Measurements from ENCODE around the gene MORC2. TPM values are rescaled to one million over a fixed set of nuclear protein-coding genes. Genes with fewer than 3 reads are reported as not detected.

The MORC2 gene
- total and polyA plus RNA-seq, 10 of the 15 experiments (the other 5 are each of a cell fraction or from before 2014, with no cell fraction given) = 1.7 to 16.3 (median 9.0) TPM

DNA sequence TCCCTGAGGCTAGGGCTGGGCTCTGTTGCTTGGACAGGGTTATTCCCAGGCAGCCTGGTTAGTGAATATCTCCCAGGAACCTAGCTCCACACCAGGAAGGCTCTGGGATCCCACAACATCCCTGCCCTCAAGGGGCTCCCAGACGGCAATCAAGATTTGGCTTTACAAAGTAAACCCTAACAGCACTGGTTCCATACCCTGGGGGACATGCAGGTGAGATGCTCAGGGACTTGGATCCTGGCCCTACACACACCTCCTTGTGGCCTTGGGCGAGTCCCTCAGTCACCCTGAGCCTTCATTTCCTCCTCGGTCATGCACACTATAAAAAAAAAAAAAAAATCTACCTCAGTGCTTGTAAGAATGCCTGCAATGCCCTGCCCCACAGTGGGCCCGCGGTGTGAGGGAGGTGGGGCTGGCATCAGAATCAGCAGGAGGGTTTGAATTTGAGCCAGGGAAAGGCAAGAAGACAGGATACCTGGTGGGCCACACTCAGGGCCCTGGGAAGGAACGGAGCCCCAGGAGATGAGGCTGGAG lies 86.3 kb downstream of the MORC2 start (continued):
- TF ChIP-seq, protein P1, sequence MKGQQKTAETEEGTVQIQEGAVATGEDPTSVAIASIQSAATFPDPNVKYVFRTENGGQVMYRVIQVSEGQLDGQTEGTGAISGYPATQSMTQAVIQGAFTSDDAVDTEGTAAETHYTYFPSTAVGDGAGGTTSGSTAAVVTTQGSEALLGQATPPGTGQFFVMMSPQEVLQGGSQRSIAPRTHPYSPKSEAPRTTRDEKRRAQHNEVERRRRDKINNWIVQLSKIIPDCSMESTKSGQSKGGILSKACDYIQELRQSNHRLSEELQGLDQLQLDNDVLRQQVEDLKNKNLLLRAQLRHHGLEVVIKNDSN (IDR thresholded peaks at IDR 0.05; ENCODE audit: borderline replicate concordance, extremely low read length, insufficient read depth, low read depth, low read length) = no peak
- TF ChIP-seq EP300 (IDR thresholded peaks at IDR 0.05; ENCODE audit: borderline replicate concordance in 1 of 2, control insufficient read depth in 1 of 2, low read depth in 2 of 2, low read length in 2 of 2) = no peak
- TF ChIP-seq RCOR1 (conservative IDR thresholded peaks at IDR 0.05; ENCODE audit: low read depth, low read length) = no peak
- no peak for TF ChIP-seq MYC (IDR thresholded peaks at IDR 0.05; ENCODE audit: insufficient read depth, insufficient read length, insufficient replicate concordance, low read length, severe bottlenecking)
- TF ChIP-seq CBX5 (IDR thresholded peaks at IDR 0.05; ENCODE audit: low read depth) = no peak

DNA sequence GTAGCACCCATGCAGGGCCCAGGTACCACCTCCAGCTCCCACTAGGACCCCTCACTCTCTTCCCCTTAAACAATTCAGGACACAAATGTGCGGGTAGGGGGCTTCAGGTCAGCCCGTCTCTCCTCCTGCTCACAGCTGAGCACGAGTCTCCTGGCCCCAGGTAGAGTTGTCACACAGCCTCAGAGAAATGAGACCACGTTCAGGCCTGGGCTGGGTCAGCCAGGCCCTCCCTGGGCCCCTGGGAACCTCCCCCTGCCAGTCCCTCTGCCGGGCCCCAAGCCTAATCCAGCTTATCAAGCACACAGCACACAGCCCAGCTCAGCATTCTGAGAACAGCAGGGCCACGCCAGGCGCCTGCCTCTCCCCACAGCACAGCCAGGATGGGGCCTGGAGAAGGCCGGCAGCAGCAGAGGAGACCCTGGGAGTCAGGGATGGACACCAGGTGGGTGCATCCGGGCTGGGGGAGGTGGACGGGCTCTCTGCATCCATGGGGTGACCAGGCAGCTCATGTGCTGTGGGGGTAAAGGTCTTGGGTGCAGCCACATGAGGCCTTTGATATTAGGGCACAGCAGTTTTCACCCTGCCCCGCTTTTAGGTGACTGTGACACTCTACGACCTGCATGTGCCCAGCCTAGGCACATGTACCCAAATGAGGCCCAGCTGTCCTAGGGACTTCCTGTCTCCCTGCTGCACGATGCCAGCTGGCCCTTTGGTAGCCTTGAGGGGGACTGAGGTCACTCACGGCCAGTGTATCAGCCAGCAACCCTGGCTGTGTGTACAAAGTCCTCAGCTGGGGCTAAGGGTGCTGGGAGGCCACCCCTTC lies 87.0 kb downstream of the MORC2 start:
- FAIRE-seq (no peak), ATAC-seq (no peak), DNase-seq (ENCODE audit: low read depth, low spot score) (no peak)
- intact Hi-C loops (cut with micrococcal nuclease; ENCODE audit: unreplicated experiment) (no loop called here), in situ Hi-C loops (cut with MboI) (no loop called here)
- Histone ChIP-seq H3K9me3 (replicated peaks; ENCODE audit: control insufficient read depth, insufficient read depth, low read length) (no peaks in the 10 kb centered on the region), H2AFZ (ENCODE audit: control insufficient read depth, low read depth, low read length) (no peak overlapping the region), H3K4me2 (ENCODE audit: control insufficient read depth, insufficient read depth) (no peak overlapping the region), H3K4me3 (no peak overlapping the region), H3K4me1 (ENCODE audit: control insufficient read depth, insufficient read depth, low read length) (no peaks in the 10 kb centered on the region), H3K79me2 (ENCODE audit: control insufficient read depth, insufficient read depth, low read length) (no peaks in the 10 kb centered on the region), H3K27ac (ENCODE audit: control insufficient read depth, insufficient read depth) (no peak overlapping the region), H3K27me3 (replicated peaks in 1 of 2; ENCODE audit: control insufficient read depth in 2 of 2, insufficient read depth in 2 of 2, low read length in 1 of 2) (no peaks in the 10 kb centered on the region), H3K9ac (ENCODE audit: control insufficient read depth, insufficient read depth, low read length) (no peak overlapping the region), H4K20me1 (ENCODE audit: control insufficient read depth, insufficient read depth) (no peaks in the 10 kb centered on the region), H3K36me3 (ENCODE audit: control insufficient read depth in 2 of 2, insufficient read depth in 2 of 2, low read length in 1 of 2) (no peaks in the 10 kb centered on the region)
- no TSS peak for BruUV-seq (replicated peaks)
- ChIA-PET POLR2A (no interaction called here), CTCF (no interaction called here), RAD21 (ENCODE audit: unreplicated experiment) (no interaction called here), SMC1A (ENCODE audit: uncharacterized antibody, unreplicated experiment) (no interaction called here)
- no peak for TF ChIP-seq KDM1A (IDR thresholded peaks at IDR 0.05; ENCODE audit: borderline replicate concordance)
- TF ChIP-seq DPF2 (IDR thresholded peaks at IDR 0.05) = no peak
- TF ChIP-seq, protein P2, sequence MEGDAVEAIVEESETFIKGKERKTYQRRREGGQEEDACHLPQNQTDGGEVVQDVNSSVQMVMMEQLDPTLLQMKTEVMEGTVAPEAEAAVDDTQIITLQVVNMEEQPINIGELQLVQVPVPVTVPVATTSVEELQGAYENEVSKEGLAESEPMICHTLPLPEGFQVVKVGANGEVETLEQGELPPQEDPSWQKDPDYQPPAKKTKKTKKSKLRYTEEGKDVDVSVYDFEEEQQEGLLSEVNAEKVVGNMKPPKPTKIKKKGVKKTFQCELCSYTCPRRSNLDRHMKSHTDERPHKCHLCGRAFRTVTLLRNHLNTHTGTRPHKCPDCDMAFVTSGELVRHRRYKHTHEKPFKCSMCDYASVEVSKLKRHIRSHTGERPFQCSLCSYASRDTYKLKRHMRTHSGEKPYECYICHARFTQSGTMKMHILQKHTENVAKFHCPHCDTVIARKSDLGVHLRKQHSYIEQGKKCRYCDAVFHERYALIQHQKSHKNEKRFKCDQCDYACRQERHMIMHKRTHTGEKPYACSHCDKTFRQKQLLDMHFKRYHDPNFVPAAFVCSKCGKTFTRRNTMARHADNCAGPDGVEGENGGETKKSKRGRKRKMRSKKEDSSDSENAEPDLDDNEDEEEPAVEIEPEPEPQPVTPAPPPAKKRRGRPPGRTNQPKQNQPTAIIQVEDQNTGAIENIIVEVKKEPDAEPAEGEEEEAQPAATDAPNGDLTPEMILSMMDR (IDR thresholded peaks at IDR 0.05 in 2 of 3, conservative IDR thresholded peaks at IDR 0.05 in 1 of 3; ENCODE audit: control insufficient read depth in 2 of 3, extremely low read depth in 1 of 3, insufficient read depth in 1 of 3, low read depth in 3 of 3, low read length in 3 of 3) = no peak
- TF ChIP-seq NFIC (IDR thresholded peaks at IDR 0.05; ENCODE audit: low read depth, low read length) = no peak
- no peak for TF ChIP-seq JUNB (IDR thresholded peaks at IDR 0.05)
- WGBS (ENCODE audit: insufficient coverage, insufficient replicate concordance, low lambda C conversion rate, missing lambda C conversion rate) = 13% methylated on average over 13 of the region's 14 CpGs

Measured in GM12878 (cell line).